GM23338 (cell line): ENCODE measurements around the gene ORM1.

Experiments
- JUNB ChIP-seq: IDR thresholded peaks from one replicate; pipeline ENCODE4 v1.6.1; 2016; ENCODE audit warnings: antibody characterized with exemption; ENCODE audit not compliant: unreplicated experiment
- STAT1 ChIP-seq: IDR thresholded peaks from one replicate; pipeline ENCODE4 v1.6.1; 2016; ENCODE audit warnings: antibody characterized with exemption; ENCODE audit not compliant: unreplicated experiment
- ZNF114 ChIP-seq: fragments of 250-450 bp; sonication (Bioruptor Pico); IDR thresholded peaks from 2 replicates; pipeline ENCODE4 v1.5.0; 2020; ENCODE audit warnings: mild to moderate bottlenecking, moderate library complexity
- TF ChIP-seq, protein P1 (sequence below), 2 experiments: fragments of 200-600 bp in 1 of 2; sonication (generic) in 1 of 2; conservative IDR thresholded peaks; 2 replicates each; pipeline versions ENCODE4 v1.5.1 to v1.6.1; 2016 to 2017; ENCODE audit warnings: antibody characterized with exemption in 2 of 2, low read depth in 2 of 2, mild to moderate bottlenecking in 2 of 2, moderate library complexity in 1 of 2
- TF ChIP-seq, protein P2 (sequence below): fragments of 250-450 bp; sonication (Bioruptor Pico); IDR thresholded peaks from 2 replicates; pipeline ENCODE4 v1.5.0; 2020; ENCODE audit warnings: mild to moderate bottlenecking, moderate library complexity
- TF ChIP-seq, protein P3 (sequence below): IDR thresholded peaks from 2 replicates; pipeline ENCODE4 v1.6.1; 2016; ENCODE audit warnings: antibody characterized with exemption

GRCh38 chr9:114303977-114304376 is 18.9 kb upstream of the ORM1 start:
- TF ChIP-seq ZNF114 (CRISPR knock-in tag) = no peak
- TF ChIP-seq, protein P1, sequence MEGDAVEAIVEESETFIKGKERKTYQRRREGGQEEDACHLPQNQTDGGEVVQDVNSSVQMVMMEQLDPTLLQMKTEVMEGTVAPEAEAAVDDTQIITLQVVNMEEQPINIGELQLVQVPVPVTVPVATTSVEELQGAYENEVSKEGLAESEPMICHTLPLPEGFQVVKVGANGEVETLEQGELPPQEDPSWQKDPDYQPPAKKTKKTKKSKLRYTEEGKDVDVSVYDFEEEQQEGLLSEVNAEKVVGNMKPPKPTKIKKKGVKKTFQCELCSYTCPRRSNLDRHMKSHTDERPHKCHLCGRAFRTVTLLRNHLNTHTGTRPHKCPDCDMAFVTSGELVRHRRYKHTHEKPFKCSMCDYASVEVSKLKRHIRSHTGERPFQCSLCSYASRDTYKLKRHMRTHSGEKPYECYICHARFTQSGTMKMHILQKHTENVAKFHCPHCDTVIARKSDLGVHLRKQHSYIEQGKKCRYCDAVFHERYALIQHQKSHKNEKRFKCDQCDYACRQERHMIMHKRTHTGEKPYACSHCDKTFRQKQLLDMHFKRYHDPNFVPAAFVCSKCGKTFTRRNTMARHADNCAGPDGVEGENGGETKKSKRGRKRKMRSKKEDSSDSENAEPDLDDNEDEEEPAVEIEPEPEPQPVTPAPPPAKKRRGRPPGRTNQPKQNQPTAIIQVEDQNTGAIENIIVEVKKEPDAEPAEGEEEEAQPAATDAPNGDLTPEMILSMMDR (conservative IDR thresholded peaks at IDR 0.05; ENCODE audit: low read depth in 2 of 2) = no peak
- TF ChIP-seq, protein P2, sequence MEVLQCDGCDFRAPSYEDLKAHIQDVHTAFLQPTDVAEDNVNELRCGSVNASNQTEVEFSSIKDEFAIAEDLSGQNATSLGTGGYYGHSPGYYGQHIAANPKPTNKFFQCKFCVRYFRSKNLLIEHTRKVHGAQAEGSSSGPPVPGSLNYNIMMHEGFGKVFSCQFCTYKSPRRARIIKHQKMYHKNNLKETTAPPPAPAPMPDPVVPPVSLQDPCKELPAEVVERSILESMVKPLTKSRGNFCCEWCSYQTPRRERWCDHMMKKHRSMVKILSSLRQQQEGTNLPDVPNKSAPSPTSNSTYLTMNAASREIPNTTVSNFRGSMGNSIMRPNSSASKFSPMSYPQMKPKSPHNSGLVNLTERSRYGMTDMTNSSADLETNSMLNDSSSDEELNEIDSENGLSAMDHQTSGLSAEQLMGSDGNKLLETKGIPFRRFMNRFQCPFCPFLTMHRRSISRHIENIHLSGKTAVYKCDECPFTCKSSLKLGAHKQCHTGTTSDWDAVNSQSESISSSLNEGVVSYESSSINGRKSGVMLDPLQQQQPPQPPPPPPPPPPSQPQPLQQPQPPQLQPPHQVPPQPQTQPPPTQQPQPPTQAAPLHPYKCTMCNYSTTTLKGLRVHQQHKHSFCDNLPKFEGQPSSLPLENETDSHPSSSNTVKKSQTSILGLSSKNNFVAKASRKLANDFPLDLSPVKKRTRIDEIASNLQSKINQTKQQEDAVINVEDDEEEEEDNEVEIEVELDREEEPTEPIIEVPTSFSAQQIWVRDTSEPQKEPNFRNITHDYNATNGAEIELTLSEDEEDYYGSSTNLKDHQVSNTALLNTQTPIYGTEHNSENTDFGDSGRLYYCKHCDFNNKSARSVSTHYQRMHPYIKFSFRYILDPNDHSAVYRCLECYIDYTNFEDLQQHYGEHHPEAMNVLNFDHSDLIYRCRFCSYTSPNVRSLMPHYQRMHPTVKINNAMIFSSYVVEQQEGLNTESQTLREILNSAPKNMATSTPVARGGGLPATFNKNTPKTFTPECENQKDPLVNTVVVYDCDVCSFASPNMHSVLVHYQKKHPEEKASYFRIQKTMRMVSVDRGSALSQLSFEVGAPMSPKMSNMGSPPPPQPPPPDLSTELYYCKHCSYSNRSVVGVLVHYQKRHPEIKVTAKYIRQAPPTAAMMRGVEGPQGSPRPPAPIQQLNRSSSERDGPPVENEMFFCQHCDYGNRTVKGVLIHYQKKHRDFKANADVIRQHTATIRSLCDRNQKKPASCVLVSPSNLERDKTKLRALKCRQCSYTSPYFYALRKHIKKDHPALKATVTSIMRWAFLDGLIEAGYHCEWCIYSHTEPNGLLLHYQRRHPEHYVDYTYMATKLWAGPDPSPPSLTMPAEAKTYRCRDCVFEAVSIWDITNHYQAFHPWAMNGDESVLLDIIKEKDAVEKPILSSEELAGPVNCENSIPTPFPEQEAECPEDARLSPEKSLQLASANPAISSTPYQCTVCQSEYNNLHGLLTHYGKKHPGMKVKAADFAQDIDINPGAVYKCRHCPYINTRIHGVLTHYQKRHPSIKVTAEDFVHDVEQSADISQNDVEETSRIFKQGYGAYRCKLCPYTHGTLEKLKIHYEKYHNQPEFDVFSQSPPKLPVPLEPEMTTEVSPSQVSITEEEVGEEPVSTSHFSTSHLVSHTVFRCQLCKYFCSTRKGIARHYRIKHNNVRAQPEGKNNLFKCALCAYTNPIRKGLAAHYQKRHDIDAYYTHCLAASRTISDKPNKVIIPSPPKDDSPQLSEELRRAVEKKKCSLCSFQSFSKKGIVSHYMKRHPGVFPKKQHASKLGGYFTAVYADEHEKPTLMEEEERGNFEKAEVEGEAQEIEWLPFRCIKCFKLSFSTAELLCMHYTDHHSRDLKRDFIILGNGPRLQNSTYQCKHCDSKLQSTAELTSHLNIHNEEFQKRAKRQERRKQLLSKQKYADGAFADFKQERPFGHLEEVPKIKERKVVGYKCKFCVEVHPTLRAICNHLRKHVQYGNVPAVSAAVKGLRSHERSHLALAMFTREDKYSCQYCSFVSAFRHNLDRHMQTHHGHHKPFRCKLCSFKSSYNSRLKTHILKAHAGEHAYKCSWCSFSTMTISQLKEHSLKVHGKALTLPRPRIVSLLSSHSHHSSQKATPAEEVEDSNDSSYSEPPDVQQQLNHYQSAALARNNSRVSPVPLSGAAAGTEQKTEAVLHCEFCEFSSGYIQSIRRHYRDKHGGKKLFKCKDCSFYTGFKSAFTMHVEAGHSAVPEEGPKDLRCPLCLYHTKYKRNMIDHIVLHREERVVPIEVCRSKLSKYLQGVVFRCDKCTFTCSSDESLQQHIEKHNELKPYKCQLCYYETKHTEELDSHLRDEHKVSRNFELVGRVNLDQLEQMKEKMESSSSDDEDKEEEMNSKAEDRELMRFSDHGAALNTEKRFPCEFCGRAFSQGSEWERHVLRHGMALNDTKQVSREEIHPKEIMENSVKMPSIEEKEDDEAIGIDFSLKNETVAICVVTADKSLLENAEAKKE (CRISPR knock-in tag) = no peak
- TF ChIP-seq STAT1 = no peak
- TF ChIP-seq JUNB = no peak
- TF ChIP-seq, protein P3, sequence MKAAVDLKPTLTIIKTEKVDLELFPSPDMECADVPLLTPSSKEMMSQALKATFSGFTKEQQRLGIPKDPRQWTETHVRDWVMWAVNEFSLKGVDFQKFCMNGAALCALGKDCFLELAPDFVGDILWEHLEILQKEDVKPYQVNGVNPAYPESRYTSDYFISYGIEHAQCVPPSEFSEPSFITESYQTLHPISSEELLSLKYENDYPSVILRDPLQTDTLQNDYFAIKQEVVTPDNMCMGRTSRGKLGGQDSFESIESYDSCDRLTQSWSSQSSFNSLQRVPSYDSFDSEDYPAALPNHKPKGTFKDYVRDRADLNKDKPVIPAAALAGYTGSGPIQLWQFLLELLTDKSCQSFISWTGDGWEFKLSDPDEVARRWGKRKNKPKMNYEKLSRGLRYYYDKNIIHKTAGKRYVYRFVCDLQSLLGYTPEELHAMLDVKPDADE = no peak
